Measurements from ENCODE around the gene ATP2A1. TPM values are rescaled to one million over a fixed set of nuclear protein-coding genes. Genes with fewer than 3 reads are reported as not detected.
A peak's percentile ranks its signal among the peaks of the same experiment; 100 is the strongest.

The ATP2A1 gene
- total and polyA plus RNA-seq, 2 experiments from 2014 or later = 0.09 to 0.11 TPM

- WGBS, 2 experiments (ENCODE audit: low coverage in 1 of 2, low lambda C conversion rate in 2 of 2, missing lambda C conversion rate in 2 of 2) = 0 to 1% methylated on average over 16 of the region's 16 CpGs
- peak overlapping the region; percentile 94 for H3K4me3 ChIP-seq
- DNase-seq = no peak
- no peak for TF ChIP-seq EZH2phosphoT487 (IDR thresholded peaks at IDR 0.05; ENCODE audit: insufficient read depth, low read depth)
- TF ChIP-seq EZH2 (IDR thresholded peaks at IDR 0.05; ENCODE audit: insufficient read depth, poor library complexity, severe bottlenecking) = no peak
- H3K9me2 ChIP-seq (ENCODE audit: insufficient read depth) = no peaks in the 10 kb centered on the region
- in situ Hi-C loops (cut with MboI) = no loop called here
- H3K4me1 ChIP-seq (ENCODE audit: insufficient read depth) = peaks cover 11% of the 10 kb centered on the region
- peaks cover 8% of the 10 kb centered on the region; the same call in 1 of the 2 replicates for H3F3A ChIP-seq (ENCODE audit: insufficient read depth)
- no peaks in the 10 kb centered on the region for H4K20me1 ChIP-seq (ENCODE audit: insufficient read depth)
- peaks cover 64% of the 10 kb centered on the region for H3K79me2 ChIP-seq (ENCODE audit: insufficient read depth)
- H3K36me3 ChIP-seq (ENCODE audit: low read depth) = peaks cover 20% of the 10 kb centered on the region; the same call in 1 of the 2 replicates
- H3K27ac ChIP-seq = peak overlapping the region; percentile 38
- H2AFZ ChIP-seq = peak overlapping the region; percentile 85
- peak overlapping the region; percentile 93 for H3K9ac ChIP-seq
- H3K9me3 ChIP-seq (ENCODE audit: low read depth) = no peaks in the 10 kb centered on the region
- peak overlapping the region; percentile 86 for H3K4me2 ChIP-seq (ENCODE audit: unreplicated experiment)
- no peaks in the 10 kb centered on the region for H3K27me3 ChIP-seq (replicated peaks; ENCODE audit: insufficient read depth)
Observed at GRCh38 chr16:28845761-28846079, 32.6 kb upstream of the ATP2A1 start.

GRCh38 chr16:28846080-28846932, 32.0 kb upstream of the ATP2A1 start, which contains the start of gene TUFM:
Gene TUFM, minus strand, starts transcription at chr16:28846348. Its CDS starts 79 bp downstream, at chr16:28846269.
- Histone ChIP-seq H4K20me1 (ENCODE audit: insufficient read depth) (no peaks in the 10 kb centered on the region), H3K9me2 (ENCODE audit: insufficient read depth) (no peaks in the 10 kb centered on the region), H3K4me1 (ENCODE audit: insufficient read depth) (peaks cover 11% of the 10 kb centered on the region), H3K79me2 (ENCODE audit: insufficient read depth) (peaks cover 64% of the 10 kb centered on the region), H2AFZ (peak within 1 kb of the TSS; percentile 90), H3K9me3 (ENCODE audit: low read depth) (no peaks in the 10 kb centered on the region), H3K27me3 (replicated peaks; ENCODE audit: insufficient read depth) (no peaks in the 10 kb centered on the region), H3K36me3 (ENCODE audit: low read depth) (peaks cover 20% of the 10 kb centered on the region; the same call in 1 of the 2 replicates), H3K4me3 (peak within 1 kb of the TSS; percentile 94), H3K27ac (peak within 1 kb of the TSS; percentile 38), H3K9ac (peak within 1 kb of the TSS; percentile 93), H3K4me2 (ENCODE audit: unreplicated experiment) (peak within 1 kb of the TSS; percentile 96), H3F3A (ENCODE audit: insufficient read depth) (peaks cover 5% of the 10 kb centered on the region; the same call in 1 of the 2 replicates)
- in situ Hi-C loops (cut with MboI) = no loop called here
- no peak for TF ChIP-seq EZH2 (IDR thresholded peaks at IDR 0.05; ENCODE audit: insufficient read depth, poor library complexity, severe bottlenecking)
- TF ChIP-seq EZH2phosphoT487 (IDR thresholded peaks at IDR 0.05; ENCODE audit: insufficient read depth, low read depth) = no peak
- 1 to 2% methylated on average over 66 to 72 of the region's 73 CpGs for WGBS, 2 experiments (ENCODE audit: low coverage in 1 of 2, low lambda C conversion rate in 2 of 2, missing lambda C conversion rate in 2 of 2)
- DNase-seq = peak; percentile 99

GRCh38 chr16:28846933-28847273, 31.4 kb upstream of the ATP2A1 start:
- H3K9ac ChIP-seq = peak overlapping the region; percentile 93
- peak overlapping the region; percentile 94 for H3K4me3 ChIP-seq
- WGBS, 2 experiments (ENCODE audit: low coverage in 1 of 2, low lambda C conversion rate in 2 of 2, missing lambda C conversion rate in 2 of 2) = 0 to 1% methylated on average over 4 to 5 of the region's 5 CpGs
- peak; percentile 38 for DNase-seq
- H4K20me1 ChIP-seq (ENCODE audit: insufficient read depth) = no peaks in the 10 kb centered on the region
- no peaks in the 10 kb centered on the region for H3F3A ChIP-seq (ENCODE audit: insufficient read depth)
- H3K4me1 ChIP-seq (ENCODE audit: insufficient read depth) = peaks cover 11% of the 10 kb centered on the region
- no peaks in the 10 kb centered on the region for H3K9me3 ChIP-seq (ENCODE audit: low read depth)
- in situ Hi-C loops (cut with MboI) = no loop called here
- H3K79me2 ChIP-seq (ENCODE audit: insufficient read depth) = peaks cover 64% of the 10 kb centered on the region
- no peaks in the 10 kb centered on the region for H3K27me3 ChIP-seq (replicated peaks; ENCODE audit: insufficient read depth)
- peak overlapping the region; percentile 90 for H2AFZ ChIP-seq
- peaks cover 14% of the 10 kb centered on the region; the same call in 1 of the 2 replicates for H3K36me3 ChIP-seq (ENCODE audit: low read depth)
- H3K27ac ChIP-seq = peak overlapping the region; percentile 36
- H3K9me2 ChIP-seq (ENCODE audit: insufficient read depth) = no peaks in the 10 kb centered on the region
- H3K4me2 ChIP-seq (ENCODE audit: unreplicated experiment) = peak overlapping the region; percentile 96
- TF ChIP-seq EZH2phosphoT487 (IDR thresholded peaks at IDR 0.05; ENCODE audit: insufficient read depth, low read depth) (no peak), EZH2 (IDR thresholded peaks at IDR 0.05; ENCODE audit: insufficient read depth, poor library complexity, severe bottlenecking) (no peak)

GRCh38 chr16:28858421-28858820, 19.9 kb upstream of the ATP2A1 start:
- H3K79me2 ChIP-seq (ENCODE audit: insufficient read depth) = peaks cover 24% of the 10 kb centered on the region
- no peak overlapping the region for H3K4me3 ChIP-seq
- WGBS, 2 experiments (ENCODE audit: low coverage in 1 of 2, low lambda C conversion rate in 2 of 2, missing lambda C conversion rate in 2 of 2) = 92 to 93% methylated on average over 8 of the region's 8 CpGs
- H3F3A ChIP-seq (ENCODE audit: insufficient read depth) = peaks cover 4% of the 10 kb centered on the region; the same call in 1 of the 2 replicates
- H3K27ac ChIP-seq = peak overlapping the region; percentile 55
- H2AFZ ChIP-seq = no peak overlapping the region
- peak; percentile 50 for DNase-seq
- no peaks in the 10 kb centered on the region for H4K20me1 ChIP-seq (ENCODE audit: insufficient read depth)
- H3K9me3 ChIP-seq (ENCODE audit: low read depth) = no peaks in the 10 kb centered on the region
- no peaks in the 10 kb centered on the region for H3K27me3 ChIP-seq (replicated peaks; ENCODE audit: insufficient read depth)
- no peaks in the 10 kb centered on the region for H3K9me2 ChIP-seq (ENCODE audit: insufficient read depth)
- H3K36me3 ChIP-seq (ENCODE audit: low read depth) = no peaks in the 10 kb centered on the region
- in situ Hi-C loops (cut with MboI) = no loop called here
- peaks cover 6% of the 10 kb centered on the region; the same call in 1 of the 2 replicates for H3K4me1 ChIP-seq (ENCODE audit: insufficient read depth)
- H3K4me2 ChIP-seq (ENCODE audit: unreplicated experiment) = no peak overlapping the region
- no peak for TF ChIP-seq EZH2phosphoT487 (IDR thresholded peaks at IDR 0.05; ENCODE audit: insufficient read depth, low read depth)
- no peak for TF ChIP-seq EZH2 (IDR thresholded peaks at IDR 0.05; ENCODE audit: insufficient read depth, poor library complexity, severe bottlenecking)
- no peak overlapping the region for H3K9ac ChIP-seq

Measured in GM23248 (cell line).